Measurements from ENCODE around the gene ZNF428.
A peak's percentile ranks its signal among the peaks of the same experiment; 100 is the strongest.
"Not testable (repeated sequence)": the region's sequence is repeated elsewhere in the genome, so short reads cannot be mapped to it uniquely, and the experiment has no call there.

The ZNF428 gene

DNA sequence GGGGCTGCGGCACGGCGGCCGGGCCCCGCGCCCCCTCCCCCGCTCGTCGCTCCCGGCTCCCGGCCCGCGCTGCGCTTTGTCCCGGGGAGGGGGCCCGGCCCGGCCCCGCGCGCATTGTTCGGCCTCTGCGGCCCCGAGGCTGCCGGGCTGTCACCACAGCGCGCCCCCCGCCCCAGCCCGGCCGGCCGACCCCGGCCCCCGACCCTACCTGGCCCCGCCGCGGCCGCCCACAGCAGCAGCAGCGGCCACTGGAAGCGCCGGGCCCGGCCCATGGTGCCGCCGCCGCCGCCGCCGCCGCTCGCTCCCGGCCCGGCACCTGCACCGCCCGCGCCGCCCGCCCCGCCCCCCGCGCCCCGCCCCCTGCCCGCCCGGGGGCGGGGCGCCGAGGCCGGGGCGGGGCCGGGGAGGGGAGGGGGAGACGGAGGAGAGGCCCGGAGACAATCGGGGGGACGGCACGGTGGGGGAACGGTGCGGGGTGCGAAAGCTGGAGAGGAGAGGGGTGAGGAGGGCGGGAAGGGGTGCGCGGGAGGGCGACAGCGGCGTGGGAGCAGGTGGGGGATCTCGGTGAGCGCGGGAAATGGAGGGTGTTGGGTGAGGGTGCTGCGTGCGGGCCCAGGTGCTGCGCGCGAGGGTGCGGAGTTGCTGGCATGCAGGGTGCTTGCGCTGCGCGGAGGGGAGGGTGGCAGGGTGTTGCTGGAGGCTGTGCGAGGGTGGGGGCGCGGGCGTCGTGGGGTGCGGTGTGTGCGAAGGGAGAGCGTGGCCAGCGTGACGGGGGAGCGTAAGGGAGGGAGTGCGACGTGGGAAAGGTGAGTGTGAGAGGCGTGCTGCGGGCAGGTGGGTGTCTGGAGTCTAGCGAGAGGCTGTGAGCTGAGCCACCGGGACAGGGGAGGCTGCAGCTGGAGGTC is 20.3 kb upstream of the ZNF428 start, which contains the start of gene CADM4:
Gene CADM4, minus strand, starts transcription at position 332 of the 905 bp plus-strand sequence. Its CDS starts 60 bp downstream, at position 272.
- peak; percentile 45 to 72 (median 64) for DNase-seq

GRCh38 chr19:43638995-43639518 is 19.6 kb upstream of the ZNF428 start:
- peak in 1 of 6 experiments; percentile 7 for DNase-seq

- peak in 1 of 6 experiments; percentile 7 for DNase-seq
These were observed 19.0 kb upstream of the ZNF428 start for GRCh38 chr19:43638214-43638994.

DNA sequence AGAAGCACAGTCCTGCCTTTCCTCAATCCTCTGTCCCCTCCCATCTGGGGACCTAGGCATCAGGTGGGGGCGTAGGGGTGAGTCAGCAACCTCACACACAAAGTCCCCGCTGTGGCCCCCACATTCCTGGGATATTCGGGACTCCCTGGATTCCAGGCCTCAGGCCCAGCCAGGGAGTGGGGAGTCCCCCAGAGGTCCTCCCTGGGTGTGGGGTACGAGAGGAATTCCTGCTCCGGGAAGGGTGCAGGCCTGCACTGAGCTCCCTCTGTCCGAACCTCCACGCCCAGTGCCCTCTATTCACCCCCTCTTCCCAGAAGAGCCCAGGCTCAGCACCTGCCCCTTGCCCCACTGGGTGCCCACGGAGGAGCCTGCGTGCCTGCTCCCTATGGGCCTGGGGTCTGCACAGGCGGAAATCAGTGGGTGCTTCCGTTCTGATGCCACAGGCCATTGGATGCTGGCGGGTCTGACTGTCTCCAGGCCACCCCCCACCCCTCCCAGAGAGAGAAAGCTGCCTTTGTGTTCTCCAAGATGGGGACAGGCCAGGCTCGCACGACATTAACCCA is 16.8 kb upstream of the ZNF428 start:
- no peak for DNase-seq

- DNase-seq, result not testable (repeated sequence)
These were observed 16.1 kb upstream of the ZNF428 start for GRCh38 chr19:43635561-43635940.

DNA sequence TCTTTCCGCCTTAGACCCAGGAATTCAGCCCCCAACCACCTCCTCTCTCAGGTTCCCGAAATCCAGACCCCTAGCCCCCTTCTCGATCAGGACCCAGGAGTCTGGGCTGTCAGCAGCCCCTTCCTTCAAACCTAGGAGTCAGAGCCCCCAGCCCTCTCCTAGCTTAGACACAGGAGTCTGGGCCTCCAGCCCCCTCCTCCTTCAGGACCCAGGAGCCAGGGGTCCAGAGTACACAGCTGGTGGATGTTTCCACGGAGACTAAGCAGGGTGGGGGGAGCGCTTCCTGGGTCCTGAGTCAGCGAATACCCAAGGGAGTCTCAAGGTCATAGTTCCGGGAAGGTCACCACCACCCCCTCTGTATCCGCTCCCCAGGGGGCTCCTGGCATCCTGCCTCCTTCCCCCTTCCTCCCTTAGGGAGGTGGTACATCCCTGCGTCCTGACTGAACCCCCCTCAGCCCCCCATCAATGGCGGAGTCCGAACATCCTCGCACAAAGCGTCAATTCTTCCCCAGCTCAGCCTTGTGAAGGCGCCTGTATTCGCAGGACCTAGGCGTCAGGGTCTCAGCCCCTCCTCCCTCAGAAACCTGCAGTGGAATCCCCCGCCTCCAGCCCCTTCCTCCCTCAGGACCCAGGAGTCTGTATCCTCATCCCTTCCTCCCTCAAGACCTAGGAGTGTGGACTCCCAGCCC is 15.6 kb upstream of the ZNF428 start:
- no peak for DNase-seq

DNA sequence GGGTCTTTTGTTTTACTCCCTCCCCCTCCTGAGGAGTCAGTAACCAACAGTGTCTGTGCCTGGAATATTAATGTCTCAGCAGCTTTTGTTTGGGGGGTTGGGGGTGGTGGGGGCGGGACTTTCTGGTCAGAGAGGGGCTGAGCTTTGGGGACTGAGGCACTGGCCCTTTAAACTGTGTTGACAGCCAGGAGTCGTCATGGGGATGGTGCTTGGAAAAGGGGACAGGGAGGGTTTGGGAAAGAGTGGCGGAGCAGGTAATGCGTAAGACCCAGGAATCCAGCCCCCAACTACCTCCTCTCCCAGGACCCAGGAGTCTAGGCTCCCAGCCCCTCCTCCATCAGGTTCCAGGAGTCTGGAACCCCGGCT is 15.1 kb upstream of the ZNF428 start:
- no peak for DNase-seq

DNA sequence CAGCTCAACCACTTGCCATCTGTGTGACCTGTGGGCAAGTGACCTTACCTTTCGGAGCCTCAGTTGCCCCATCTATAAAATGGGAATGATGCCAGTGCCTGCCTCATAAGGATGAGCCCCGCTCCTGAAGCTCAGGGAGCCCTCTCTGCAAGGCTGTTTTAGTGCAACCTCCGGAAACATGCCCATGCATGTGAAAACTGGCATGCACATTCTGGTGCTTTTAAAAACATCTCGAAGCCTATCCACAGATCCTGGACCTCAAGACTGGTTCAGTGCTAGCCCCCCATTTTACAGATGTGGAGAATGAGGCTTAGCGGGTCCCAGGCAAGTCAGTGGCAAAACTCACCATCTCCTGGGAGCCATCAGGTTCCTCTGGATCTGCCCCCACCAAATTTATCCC is 14.6 kb upstream of the ZNF428 start:
- DNase-seq, result no peak

DNA sequence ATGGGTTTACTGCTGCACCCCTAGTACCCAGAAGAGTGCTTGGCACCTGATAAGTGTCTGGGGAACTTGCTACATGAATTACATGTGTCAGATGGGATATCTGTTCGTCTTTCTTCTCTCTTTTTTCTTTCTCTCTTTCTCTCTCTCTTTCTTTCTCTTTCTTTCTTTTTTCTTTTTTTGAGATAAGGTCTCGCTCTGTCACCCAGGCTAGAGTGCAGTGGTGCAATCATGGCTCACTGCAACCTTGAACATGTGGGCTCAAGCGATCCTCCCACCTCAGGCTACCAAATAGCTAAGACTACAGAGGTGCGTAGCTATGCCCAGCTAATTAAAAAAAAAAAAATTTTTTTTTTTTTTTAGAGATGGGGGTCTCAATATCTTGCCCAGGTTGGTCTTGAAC is 14.1 kb upstream of the ZNF428 start:
- no peak for DNase-seq

DNA sequence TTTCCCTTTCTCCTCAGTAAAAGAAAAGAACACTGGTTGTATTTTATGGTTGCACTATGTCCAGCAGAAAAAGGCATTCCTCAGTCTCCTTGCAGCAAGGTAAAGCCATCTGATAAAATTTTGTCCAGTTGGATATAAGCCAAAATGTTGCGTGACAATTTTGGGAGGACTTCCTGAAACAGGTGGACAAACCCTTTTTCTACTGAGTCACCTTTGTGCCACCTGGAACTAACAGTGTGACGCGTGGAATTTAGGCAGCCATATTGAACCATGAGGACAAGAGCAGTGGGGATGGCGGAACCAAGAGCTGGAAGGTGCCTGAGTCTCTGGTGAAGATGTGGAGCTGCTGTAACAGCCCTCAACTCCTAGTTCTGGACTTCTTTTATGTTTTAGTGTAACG is 12.1 kb upstream of the ZNF428 start:
- DNase-seq, result no peak

DNA sequence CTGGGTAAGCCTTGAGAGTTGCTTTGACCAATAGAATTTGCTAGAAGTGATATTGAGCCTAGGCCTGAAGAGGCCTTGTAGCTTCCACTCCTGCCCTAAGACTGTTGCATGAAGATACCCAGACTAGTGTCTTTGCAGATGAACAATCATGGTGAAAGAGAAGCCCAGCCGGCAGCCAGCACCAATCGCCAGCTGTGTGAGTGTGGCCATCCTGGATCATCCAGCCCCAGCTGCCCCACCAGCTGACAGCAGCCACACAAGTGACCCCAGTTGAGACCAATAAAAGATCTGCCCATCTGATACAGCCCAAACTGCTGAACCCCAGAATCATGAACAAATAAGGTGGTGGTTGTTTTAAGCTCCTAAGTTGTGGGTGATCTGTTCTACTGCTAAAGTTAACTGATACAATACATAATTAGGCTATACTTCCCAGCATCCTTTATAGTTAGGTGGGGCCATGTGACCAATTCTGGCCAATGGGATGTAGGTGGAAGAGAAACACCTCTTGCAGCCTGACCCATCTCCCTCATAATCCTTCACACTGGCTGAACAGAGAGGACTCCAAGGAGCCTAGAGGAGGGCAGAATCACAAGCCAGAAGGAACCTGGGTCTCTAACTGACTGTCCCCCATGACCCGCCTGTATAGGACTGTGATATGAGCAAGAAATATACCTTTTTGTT is 9.4 kb upstream of the ZNF428 start:
- DNase-seq, result no peak

- DNase-seq, result no peak
These were observed 7.4 kb upstream of the ZNF428 start for GRCh38 chr19:43626838-43627237.

- DNase-seq, result peak in 2 of 6 experiments; percentile 3 to 9
These were observed 6.6 kb upstream of the ZNF428 start for GRCh38 chr19:43625918-43626579.

DNA sequence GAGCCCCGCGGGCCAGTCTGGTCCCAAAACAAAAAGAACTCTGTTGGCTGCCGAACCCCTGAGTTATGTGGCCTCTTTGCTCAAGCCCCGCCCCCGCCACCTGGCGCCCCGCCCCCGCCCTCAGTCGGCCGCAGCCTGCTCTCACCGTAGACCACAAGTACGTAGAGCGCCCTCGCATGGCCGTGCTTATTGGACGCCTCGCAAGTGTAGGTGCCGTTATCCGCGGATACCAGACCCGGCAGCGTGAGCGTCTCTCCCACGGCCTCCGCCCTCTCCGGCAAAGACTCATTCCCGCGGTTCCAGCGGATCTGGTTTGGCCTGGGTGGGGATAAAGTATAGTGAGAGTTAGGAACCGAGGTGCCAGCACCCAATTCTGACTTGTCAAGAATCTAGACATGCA is 5.5 kb upstream of the ZNF428 start:
- peak; percentile 66 to 86 (median 83) for DNase-seq

GRCh38 chr19:43623889-43624670 is 4.7 kb upstream of the ZNF428 start:
- DNase-seq, result peak in 1 of 6 experiments; percentile 4

DNA sequence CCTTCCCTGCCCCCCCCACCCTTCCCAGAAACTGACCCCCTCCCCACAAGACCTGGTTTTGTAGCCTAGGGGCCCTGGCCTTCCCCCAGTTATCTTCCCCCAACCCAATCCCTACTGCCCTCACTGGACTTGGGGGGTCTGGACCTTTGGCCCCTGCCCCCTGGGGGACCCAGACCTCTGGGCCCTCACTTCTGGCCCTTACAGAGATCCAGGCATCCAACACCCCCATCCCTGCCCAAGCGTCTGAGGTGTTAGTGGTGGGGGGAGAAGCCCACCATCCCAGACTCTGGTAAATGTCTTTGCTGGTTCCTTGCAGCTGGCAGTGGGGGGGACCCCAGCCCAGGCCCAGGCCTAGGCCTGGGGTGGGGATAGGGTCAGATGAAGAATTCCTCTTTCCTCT is 3.5 kb upstream of the ZNF428 start:
- DNase-seq, result no peak

- DNase-seq, result no peak
These were observed 2.6 kb upstream of the ZNF428 start for GRCh38 chr19:43622070-43622469.

DNA sequence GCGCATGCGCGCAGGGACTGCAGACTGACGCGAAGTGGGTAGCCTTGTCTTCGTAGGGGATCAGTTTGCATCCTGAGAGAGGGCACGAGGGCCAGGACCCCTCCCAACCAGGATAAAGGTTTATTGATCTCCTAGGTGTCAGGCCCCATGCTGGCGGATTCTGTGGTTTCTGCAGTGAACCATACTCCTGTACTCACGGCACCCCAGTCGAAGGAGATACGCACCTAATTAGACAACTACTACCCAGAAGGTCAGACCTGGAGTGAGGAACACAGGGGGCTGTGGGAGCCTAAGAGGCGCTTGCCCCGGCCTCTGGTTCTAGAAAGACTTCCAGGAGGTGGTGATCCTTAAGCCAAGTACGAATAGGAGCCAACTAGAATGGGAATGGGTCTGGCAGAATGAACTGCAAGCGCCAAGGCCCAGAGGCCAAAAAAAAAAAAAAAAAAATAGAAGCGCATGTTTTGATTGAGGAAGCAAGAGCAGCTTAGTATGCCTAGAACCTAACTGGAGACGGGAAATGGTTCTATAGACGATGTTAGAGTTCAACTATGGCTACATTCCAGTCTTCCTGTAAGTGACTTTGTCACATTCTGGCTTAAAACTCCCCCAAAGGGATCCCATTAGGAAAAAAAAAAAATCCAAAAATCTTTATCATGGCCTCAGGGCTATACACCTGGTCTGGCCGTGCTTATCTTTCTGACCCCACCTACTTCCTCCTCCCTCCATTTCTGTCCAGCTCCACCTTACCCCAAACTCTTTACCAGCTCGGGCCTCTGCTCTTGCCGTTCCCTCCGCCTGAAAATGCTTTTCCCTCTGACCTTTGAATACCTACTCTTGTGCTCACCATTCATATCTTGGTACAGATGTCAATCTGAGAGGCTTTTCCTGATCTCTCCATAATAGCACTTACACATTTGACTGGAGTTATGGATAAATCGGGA is 902 bp upstream of the ZNF428 start:
- DNase-seq, result no peak

DNA sequence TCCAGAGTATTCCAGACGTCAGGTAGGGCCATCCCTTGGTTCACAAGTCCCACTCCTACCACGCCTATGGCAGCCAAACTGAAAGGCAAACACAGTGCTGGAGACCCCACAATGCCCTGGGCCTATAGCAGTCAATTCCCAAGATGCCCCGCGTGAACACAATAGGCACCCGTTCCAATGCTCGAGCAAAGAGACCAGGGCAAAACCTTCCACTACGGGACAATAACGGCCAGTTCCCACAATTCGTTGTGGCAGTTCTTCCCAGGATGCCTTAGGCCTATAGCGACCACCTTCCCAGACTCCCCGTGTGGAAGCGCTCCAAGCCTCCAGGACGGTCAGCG is 538 bp downstream of the ZNF428 start:
- DNase-seq, result peak in 3 of 6 experiments; percentile 18 to 30 (median 29)

DNA sequence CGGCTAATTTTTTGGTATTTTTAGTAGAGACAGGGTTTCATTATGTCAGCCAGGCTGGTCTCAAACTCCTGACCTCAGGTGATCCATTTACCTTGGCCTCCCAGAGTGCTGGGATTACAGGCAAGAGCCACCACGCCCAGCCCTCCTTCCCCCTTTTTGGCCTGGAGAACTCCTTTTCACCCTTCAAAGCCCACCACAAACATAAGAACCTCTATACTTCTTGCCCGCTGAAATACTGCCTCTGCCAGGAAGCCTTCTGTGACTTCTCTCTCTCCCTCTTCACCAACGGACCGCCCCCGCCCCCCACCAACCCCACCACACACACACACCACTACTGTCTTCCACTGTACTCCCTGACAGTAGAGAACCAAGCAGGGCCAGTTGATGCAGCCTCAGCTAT is 2.5 kb downstream of the ZNF428 start:
- DNase-seq, result no peak
